PC-9 (cell line): Measurements from ENCODE around the gene BUD23. TPM values are rescaled to one million over a fixed set of nuclear protein-coding genes. Genes with fewer than 3 reads are reported as not detected.

ENCODE experiments used
- BruUV-seq: library from RNA; stranded (reverse); fragments of 400-500 nt; replicated peaks from 2 replicates; lab custom pipeline; 2021; lab: Mats Ljungman, UMichigan
- CTCF ChIA-PET: fragments of 300-600 bp; sonication (Branson Sonifier 250); formaldehyde crosslinking; loops from one replicate; lab custom pipeline; 2022; ENCODE audit warnings: antibody characterized with exemption; lab: Charles Lee
- POLR2A ChIA-PET: fragments of 300-600 bp; sonication (Branson Sonifier 250); formaldehyde crosslinking; loops from one replicate; lab custom pipeline; 2022; ENCODE audit warnings: antibody characterized with exemption; ENCODE audit not compliant: unreplicated experiment; lab: Charles Lee
- DNase-seq, 2 experiments: peaks; one replicate each; pipeline versions ENCODE4 v3.0.0 to v3.0.0-alpha.2; 2015 to 2022; ENCODE audit warnings: mixed read lengths in 1 of 2
- H2AFZ ChIP-seq: fragments of 200-600 bp; sonication (generic); 2 replicates; pipeline ENCODE4 v1.8.1; 2017; ENCODE audit warnings: antibody characterized with exemption
- H3F3A ChIP-seq: fragments of 200-600 bp; sonication (generic); 2 replicates; pipeline ENCODE4 v1.8.1; 2017; ENCODE audit warnings: antibody characterized with exemption, mild to moderate bottlenecking, low read depth; ENCODE audit not compliant: insufficient read depth
- H3K27ac ChIP-seq: fragments of 200-600 bp; sonication (generic); 2 replicates; pipeline ENCODE4 v1.6.1; 2016; ENCODE audit warnings: mixed run types
- H3K27me3 ChIP-seq: fragments of 200-600 bp; sonication (generic); 2 replicates; pipeline ENCODE4 v1.6.1; 2016; ENCODE audit warnings: low read depth, mixed run types; ENCODE audit not compliant: insufficient read depth
- H3K36me3 ChIP-seq: fragments of 200-600 bp; sonication (generic); 2 replicates; pipeline ENCODE4 v1.6.1; 2016; ENCODE audit warnings: low read depth, mixed run types
- H3K4me1 ChIP-seq: fragments of 200-600 bp; sonication (generic); replicated peaks from 2 replicates; pipeline ENCODE4 v1.6.1; 2016; ENCODE audit warnings: mixed run types; ENCODE audit not compliant: insufficient read depth
- H3K4me2 ChIP-seq: fragments of 200-600 bp; sonication (generic); 2 replicates; pipeline ENCODE4 v1.6.1; 2017; ENCODE audit warnings: mixed run types
- H3K4me3 ChIP-seq: fragments of 200-600 bp; sonication (generic); 2 replicates; pipeline ENCODE4 v1.6.1; 2016; ENCODE audit warnings: mixed run types
- H3K79me2 ChIP-seq: fragments of 200-600 bp; sonication (generic); 2 replicates; pipeline ENCODE4 v1.6.1; 2017; ENCODE audit warnings: low read depth, mixed run types
- H3K9me2 ChIP-seq: fragments of 200-600 bp; sonication (generic); 2 replicates; pipeline ENCODE4 v1.8.1; 2017; ENCODE audit warnings: mild to moderate bottlenecking; ENCODE audit not compliant: insufficient read depth
- H3K9me3 ChIP-seq: fragments of 200-600 bp; sonication (generic); 2 replicates; pipeline ENCODE4 v1.8.1; 2016; ENCODE audit warnings: low read depth; ENCODE audit not compliant: insufficient read depth
- H4K20me1 ChIP-seq: fragments of 200-600 bp; sonication (generic); 2 replicates; pipeline ENCODE4 v1.8.1; 2017; ENCODE audit not compliant: insufficient read depth
- CTCF ChIP-seq: fragments of 200-600 bp; sonication (generic); conservative IDR thresholded peaks from 2 replicates; pipeline ENCODE4 v1.6.1; 2017; ENCODE audit warnings: mixed run types, antibody characterized with exemption, mild to moderate bottlenecking, moderate library complexity
- EZH2 ChIP-seq: fragments of 200-600 bp; sonication (generic); IDR thresholded peaks from 2 replicates; pipeline ENCODE4 v1.8.0; 2017; ENCODE audit warnings: antibody characterized with exemption, low read depth
- intact Hi-C: fragments of 100-400 bp; cut with micrococcal nuclease; formaldehyde crosslinking; loops from one replicate; pipeline ENCODE4 v1.10.0; 2022; ENCODE audit not compliant: unreplicated experiment
- total RNA-seq: library from RNA; stranded (reverse); gene quantifications from 2 replicates; pipeline ENCODE4 v1.2.3, GENCODE V29; 2021

BUD23 gene
- total RNA-seq, 1 experiment from 2014 or later = 122 TPM

GRCh38 chr7:73735528-73735905 lies 52.1 kb downstream of the BUD23 start:
- H3K27ac ChIP-seq = peak overlapping the region; percentile 88
- no peaks in the 10 kb centered on the region for H3K27me3 ChIP-seq
- ChIA-PET POLR2A (interaction anchor here (0.6 to 1.5 kb wide), 10 partner anchors 9 to 111 kb away, joined by 3 to 13 read pairs (median 5); partner anchors contain the start of gene METTL27), CTCF (no interaction called here)
- intact Hi-C loops = loop anchor here (1.0 to 10.0 kb wide), 3 partner anchors 95 to 239 kb away; partner anchors contain the start of gene CLDN4
- H4K20me1 ChIP-seq = peaks cover 6% of the 10 kb centered on the region; the same call in 1 of the 2 replicates
- BruUV-seq = no TSS peak
- peaks cover 15% of the 10 kb centered on the region; the same call in 1 of the 2 replicates for H3K36me3 ChIP-seq
- peak overlapping the region; percentile 65 for H3K4me2 ChIP-seq
- H3K4me3 ChIP-seq = no peak overlapping the region
- H2AFZ ChIP-seq = no peak overlapping the region
- H3K9me3 ChIP-seq = no peaks in the 10 kb centered on the region
- H3K79me2 ChIP-seq = peaks cover 45% of the 10 kb centered on the region
- DNase-seq = no peak
- H3K4me1 ChIP-seq = peaks cover 42% of the 10 kb centered on the region
- no peaks in the 10 kb centered on the region for H3K9me2 ChIP-seq
- TF ChIP-seq CTCF = no peak
- no peak for TF ChIP-seq EZH2
- peaks cover 54% of the 10 kb centered on the region for H3F3A ChIP-seq

- Histone ChIP-seq H3K27me3 (no peaks in the 10 kb centered on the region), H3K4me3 (peak overlapping the region; percentile 96; the same call in 1 of the 2 replicates), H3K9me3 (no peaks in the 10 kb centered on the region), H3K27ac (peak overlapping the region; percentile 88; the same call in 1 of the 2 replicates), H3K9me2 (no peaks in the 10 kb centered on the region), H3K36me3 (peaks cover 15% of the 10 kb centered on the region; the same call in 1 of the 2 replicates), H3F3A (peaks cover 57% of the 10 kb centered on the region), H3K4me1 (peaks cover 55% of the 10 kb centered on the region), H4K20me1 (peaks cover 6% of the 10 kb centered on the region; the same call in 1 of the 2 replicates), H3K79me2 (peaks cover 48% of the 10 kb centered on the region), H2AFZ (no peak overlapping the region), H3K4me2 (peak overlapping the region; percentile 97)
- TF ChIP-seq EZH2 = no peak
- no peak for TF ChIP-seq CTCF
- ChIA-PET CTCF (no interaction called here), POLR2A (interaction anchor here (0.5 kb wide), 1 partner anchor 96 kb away, joined by 6 read pairs; no protein-coding TSS in a partner anchor)
- intact Hi-C loops = loop anchor here (10.0 kb wide), 1 partner anchor 238 kb away; no protein-coding TSS in a partner anchor
- no peak for DNase-seq
- no TSS peak for BruUV-seq
Observed at GRCh38 chr7:73736885-73737284, 53.5 kb downstream of the BUD23 start.

GRCh38 chr7:73737491-73738219 lies 54.3 kb downstream of the BUD23 start:
- peaks cover 63% of the 10 kb centered on the region for H3K4me1 ChIP-seq
- ChIA-PET CTCF (no interaction called here), POLR2A (interaction anchor here (0.5 to 3.2 kb wide), 10 partner anchors 33 to 414 kb away, joined by 3 to 80 read pairs (median 10); partner anchors contain the start of gene METTL27)
- intact Hi-C loops = loop anchor here (10.0 kb wide), 1 partner anchor 237 kb away; no protein-coding TSS in a partner anchor
- H2AFZ ChIP-seq = no peak overlapping the region
- H3K4me3 ChIP-seq = peak overlapping the region; percentile 96
- H3K9me3 ChIP-seq = no peaks in the 10 kb centered on the region
- H3K4me2 ChIP-seq = peak overlapping the region; percentile 97
- H3K79me2 ChIP-seq = peaks cover 48% of the 10 kb centered on the region
- H3K9me2 ChIP-seq = no peaks in the 10 kb centered on the region
- BruUV-seq = TSS peak; percentile 22
- TF ChIP-seq CTCF = no peak
- no peak for TF ChIP-seq EZH2
- no peaks in the 10 kb centered on the region for H3K27me3 ChIP-seq
- H3K27ac ChIP-seq = peak overlapping the region; percentile 88
- no peak for DNase-seq
- H4K20me1 ChIP-seq = peaks cover 6% of the 10 kb centered on the region; the same call in 1 of the 2 replicates
- peaks cover 55% of the 10 kb centered on the region for H3F3A ChIP-seq
- H3K36me3 ChIP-seq = peaks cover 15% of the 10 kb centered on the region; the same call in 1 of the 2 replicates
